ENCODE results near the gene ARHGAP26.

ARHGAP26 gene

DNA sequence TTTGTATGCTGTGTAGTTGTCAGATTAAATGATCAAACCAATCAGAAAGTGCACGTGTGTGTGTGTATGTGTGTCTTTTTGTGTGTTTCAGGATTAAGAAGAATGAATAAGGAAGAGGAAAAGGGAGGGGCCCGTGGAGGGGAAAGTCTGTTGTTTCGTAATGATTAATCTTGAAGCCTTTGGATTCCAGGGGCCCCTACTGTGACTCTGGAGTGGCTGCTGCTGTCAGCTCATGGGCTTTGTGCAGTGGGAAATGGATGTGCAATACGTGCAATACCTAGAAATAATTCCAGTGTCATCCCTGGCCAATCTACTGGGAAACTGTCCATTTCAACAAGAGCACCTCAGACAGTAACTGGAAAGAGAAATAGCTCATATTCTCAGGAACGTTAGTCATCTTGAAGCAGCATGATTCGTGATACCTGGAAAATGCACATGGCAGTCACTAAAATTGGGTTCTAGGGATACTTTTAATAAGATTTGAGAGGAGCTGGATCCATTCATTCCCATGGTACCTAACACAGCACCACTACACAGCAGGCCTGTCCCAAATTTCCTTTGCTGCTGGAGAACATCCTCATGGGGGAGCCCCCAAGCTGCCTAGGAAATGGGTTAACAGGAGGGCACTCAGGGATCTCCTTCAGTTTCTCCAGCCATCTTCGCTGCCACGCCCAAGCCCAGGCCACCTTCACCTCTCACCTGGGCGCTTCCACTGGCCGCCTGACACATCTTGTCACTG, 447.1 kb downstream of the ARHGAP26 start:
- no peak for DNase-seq

DNA sequence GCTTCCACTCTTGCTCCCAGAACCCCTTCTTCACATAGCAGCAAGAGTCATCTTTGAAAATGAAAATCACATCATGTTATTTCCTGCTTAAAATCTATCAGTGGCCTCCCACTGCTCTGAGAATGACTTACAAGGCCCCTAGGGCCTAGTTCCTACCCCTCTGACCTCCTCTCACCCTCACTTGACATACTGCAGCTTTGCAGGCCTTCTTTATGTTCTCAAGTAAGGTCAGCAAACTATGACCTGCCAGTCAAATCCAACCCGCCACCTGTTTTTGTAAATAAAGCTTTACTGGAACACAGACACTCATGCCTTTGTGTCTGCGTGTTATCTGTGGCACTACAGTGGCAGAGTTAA, 447.6 kb downstream of the ARHGAP26 start:
- no peak for DNase-seq

DNA sequence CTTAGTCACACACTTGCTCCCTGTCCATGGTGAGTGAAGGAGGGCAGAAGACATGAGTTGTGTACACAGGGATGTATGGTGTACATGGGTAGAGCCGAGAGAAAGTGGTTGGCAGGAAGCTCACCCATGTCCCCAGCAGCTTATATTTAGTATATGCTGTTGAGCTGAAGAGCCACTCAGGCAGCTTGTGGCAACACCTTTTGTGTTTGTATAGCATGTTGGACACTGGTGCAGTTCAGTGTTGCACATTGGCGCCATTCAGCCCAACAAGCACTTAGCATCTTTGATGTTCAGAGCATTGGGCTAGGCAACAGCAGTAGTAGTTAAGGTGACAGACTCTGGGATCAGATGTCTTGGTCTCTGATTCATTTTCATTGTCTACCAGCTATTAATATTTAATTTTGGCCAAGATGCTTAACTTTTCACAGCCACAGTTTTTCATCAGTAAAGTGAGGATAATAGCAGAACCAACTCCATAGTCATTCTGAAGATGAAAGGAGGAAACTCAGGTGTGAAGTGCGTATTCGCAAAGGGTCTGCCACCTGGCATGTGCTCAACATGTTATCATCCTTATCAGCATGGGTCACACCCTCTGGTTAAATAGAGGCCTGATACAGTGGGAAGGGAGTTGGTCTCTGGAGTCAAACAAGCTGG, 448.5 kb downstream of the ARHGAP26 start:
- DNase-seq = no peak

DNA sequence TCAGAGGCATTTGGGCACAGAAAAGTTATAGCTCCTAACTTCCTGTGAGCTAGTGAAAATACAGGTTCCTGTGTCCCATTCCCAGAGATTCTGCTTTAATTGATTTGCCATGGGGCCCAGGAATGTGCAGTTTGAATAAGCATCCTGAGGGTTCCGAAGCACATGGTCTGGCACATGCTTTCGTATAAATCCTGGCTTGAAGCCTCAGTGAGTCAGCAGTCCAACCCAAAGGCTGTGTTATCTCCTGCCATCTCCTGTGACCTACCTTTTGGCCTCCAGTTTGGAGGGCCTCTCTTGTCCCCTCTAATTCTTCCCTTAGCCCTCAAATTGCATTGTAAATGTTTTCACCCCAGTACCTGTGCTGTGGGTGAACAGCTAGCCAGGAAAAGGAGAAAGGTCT, 449.5 kb downstream of the ARHGAP26 start:
- no peak for DNase-seq

DNA sequence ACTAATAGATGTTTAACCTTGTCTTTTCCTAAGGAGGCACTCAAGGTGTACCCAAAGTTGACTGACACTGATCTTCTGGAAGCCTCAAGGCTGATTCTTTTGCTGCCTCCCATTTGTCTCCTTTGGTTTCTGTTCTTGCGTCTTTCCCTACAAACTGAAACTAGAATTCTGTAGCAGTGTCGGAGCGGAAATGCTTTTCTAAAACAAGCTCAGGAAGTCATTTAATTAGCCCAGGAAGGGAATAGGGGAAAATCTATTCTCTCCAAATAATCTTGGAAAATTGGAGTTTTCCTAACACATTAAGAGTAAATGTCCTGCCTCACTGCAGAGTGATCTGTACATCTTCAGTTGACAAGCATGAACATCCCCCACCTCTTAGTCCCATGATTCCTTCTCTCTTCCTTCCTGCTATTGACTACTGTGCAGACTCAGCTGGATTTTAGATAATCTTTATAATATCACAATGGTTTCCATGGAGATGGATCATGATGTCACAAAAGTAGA, 450.6 kb downstream of the ARHGAP26 start:
- DNase-seq = no peak

DNA sequence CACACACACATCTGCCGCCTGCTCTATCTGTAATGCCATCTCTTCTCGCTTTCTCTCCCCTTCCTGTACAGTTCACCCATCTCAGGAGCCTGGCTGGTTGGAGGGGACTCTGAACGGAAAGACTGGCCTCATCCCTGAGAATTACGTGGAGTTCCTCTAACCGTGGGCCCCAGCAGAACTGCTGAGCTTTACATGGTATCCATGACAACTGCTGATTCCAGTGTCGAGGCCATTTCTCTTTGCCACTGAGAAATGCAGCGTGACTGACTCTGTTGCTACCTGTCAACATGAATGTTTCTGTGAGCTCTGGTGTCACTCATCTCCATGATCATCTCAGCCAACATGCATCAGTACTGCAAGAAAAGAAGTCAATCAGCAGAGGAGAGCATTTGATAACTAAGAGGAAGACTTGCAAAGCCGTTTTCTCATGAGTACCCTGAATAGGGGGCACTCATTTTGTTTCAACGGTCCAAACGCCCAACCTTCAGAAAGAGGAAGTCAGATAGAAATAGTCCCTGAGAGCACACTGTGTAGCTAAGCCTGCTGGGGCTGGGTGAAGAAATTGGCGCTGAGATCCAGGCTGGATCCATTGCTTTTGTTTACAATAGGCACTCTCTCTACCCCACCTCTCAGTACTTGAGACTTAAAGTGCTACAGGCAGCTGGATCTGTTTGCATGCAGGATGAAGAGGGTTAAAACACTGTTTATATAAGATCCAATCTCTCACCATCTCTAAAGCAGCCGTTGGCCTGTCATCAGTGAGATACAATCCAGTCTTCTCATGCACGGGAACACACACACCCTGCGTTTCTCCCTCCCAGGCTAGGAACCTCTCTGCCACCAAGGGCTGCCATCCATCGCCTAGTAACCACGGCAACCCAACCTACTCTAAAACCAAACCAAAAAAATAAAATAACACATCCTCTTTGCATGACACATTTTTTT, 452.4 kb downstream of the ARHGAP26 start:
- peak in 1 of 2 experiments; percentile 42 for DNase-seq

DNA sequence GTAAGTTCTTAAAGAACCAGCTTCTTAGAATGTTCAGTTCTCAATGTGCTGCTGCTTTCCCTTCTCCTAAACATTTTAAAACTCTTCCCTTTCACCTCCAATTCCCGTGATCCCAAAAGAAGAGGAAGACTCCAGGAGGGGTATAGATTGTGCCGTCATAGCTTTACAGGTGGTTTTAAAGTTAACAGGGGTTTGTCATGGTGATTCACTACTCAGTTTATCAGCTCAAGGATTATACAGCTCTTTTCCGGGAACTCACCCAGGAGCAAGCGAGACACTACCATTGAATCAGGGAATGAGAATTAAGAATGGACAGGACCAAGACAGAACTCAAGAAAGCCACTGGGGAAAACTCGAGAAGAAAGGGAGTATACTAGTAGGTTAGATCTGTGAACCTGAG, 454.5 kb downstream of the ARHGAP26 start:
- no peak for DNase-seq

DNA sequence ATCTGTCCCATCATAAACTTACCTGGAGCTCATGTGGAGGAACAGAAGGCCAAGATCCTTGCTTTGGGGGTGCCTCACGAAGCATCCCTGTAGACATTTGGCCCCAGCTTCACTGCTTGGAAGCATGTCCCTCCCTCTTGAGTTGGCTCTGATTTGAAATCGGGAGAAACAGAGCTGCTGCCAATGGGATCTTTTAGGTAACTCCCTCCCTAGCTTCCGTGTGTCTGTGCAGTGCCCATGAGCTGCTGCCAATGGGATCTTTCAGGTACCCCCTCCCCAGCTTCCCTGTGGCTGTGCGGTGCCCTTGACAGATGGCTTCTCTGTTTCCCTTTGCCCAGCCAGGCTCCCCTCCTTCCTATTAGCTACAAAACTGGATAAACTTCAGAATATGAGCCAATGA, 455.3 kb downstream of the ARHGAP26 start:
- DNase-seq = no peak

DNA sequence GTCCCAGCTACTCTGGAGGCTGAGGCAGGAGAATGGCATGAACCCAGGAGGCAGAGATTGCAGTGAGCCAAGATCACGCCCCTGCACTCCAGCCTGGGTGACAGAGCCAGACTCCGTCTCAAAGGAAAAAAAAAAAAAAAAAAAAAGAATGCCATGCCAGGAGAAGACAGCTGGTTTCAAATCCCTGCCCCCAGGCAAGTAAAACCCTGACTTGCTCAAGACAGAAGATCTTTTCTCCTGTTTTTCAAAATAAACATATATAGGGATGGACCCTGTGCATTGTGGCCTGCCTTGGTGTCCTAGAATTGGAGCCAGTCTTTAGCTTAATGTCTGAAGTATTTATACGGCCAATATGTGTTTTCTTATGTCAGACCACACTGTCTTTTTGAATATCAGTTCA, 456.2 kb downstream of the ARHGAP26 start:
- DNase-seq = no peak

DNA sequence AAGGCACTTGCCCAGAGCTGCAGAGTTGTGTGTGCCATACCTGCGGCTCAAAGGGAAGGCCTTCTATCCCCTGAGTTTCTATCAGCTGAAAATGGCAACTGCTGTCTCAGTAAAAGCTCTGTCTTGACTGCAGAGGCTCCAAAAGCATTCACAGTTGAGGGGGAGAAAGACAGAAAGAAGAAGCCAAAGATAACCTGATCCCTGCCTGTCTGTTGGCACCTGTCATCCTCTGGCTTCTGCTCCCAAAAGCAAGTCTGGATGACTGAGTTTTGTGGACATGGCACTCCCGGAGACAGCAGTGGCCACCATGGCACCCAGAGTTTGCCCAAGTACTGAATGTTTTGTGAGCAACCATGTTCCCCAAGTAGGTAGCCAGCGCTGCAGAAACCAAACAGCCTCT, 456.7 kb downstream of the ARHGAP26 start:
- no peak for DNase-seq

DNA sequence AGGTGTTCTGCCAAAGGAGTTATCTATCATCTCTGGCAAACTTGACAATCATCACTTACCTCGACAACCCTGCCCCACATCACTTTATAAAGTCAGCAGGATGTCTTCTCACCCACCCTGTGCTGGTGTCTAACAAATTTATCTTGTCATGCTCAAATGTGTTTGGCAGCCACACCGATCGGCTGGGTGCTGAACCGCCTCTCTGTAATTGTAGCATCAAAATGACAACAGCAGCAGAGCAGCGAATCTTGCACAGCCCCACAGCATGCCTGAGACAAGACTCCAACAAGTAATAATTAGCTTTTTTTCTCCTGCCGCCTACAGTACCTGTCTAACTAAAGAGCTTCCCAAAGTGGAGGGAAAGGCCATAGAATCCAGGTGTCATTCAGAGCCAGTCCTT, 457.1 kb downstream of the ARHGAP26 start:
- DNase-seq = no peak

DNA sequence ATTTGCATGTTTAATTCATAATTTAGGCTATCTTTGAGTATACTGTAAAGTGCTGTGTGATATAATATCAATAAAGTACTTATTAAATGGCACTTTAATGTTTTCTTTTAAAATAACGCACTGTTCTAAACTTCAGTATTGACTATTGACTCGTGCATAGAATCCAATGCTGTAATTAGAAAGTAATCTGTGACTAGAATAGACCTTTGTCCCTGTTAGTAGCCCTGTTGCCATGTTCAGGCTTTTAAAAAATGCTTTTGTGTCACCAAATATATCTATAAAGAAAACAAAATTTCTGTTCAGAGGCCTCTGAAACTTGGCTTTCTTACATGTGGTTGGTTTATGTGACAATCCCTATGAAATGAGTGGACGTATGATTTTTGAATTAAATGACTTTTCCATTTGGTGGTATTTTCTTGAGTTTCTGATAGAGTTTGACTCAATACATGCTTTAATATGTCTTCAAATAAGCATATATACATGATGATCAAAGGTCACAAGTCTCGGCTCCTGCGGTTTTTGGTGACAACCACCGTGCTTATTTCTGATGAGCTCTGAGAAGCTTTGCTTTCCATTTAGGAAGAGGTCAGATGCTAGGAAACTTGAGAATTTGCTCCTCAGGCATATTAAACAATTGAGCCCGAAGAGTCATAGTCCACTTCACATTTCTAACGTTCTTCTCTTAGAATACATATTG, 458.6 kb downstream of the ARHGAP26 start:
- no peak for DNase-seq

DNA sequence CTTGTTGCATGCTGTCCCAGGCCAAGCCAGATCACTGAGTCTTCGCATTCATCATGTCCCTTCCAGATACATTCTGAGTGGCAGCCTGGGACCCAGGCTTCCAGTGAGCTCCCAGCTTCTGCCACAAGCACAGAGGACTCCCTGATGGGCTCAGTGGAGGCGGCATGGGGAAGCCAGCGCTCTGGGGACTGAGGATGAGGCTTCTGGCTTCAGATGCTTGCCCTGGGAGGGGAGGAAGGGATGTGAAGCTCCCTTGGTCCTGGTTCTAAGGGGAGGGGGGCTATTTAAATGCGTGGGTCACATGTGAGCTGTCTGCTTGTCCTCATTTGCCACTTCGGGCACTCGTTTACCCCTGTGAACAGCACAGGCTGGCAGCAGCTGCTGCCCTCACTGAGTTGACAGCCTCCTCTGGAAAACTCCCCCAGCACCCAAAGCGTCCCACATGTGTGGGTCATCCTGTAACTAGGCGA, 459.3 kb downstream of the ARHGAP26 start:
- no peak for DNase-seq

DNA sequence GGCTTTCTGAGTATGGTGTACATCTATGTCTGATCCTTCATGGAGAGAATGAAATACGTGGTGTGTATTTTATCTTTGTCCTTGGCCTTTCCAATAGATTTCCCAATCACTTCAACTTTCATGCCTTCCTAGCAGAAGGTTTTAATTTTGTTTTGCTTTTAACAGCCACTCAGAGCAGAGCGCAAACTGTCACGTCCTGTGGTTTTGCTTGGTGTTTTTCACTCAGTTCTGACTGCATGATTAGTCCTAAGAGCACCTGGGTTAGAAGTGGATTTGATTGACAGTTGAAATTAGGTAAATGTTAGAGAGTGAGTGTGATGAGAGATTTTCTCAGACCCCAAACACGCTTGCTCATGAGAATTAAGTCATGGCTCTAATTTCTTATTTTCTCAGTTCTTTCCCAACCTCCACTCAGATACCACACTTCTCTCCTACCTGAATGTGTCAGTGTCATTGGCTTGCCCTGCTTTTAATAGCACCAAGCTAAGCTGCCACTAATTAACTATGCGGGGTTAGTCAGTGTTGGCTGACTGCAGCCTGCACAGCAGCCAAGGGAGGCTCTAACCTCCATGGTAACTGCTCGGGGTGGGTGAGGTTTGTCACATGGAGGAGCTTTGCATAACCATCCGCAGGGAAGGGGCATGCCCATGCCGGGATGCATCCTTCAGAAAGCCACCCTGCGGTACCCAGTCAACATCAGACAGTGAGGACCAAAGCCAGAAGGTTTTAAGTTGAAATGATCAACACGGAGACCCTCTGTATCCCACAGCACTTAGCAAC, 459.9 kb downstream of the ARHGAP26 start:
- no peak for DNase-seq

DNA sequence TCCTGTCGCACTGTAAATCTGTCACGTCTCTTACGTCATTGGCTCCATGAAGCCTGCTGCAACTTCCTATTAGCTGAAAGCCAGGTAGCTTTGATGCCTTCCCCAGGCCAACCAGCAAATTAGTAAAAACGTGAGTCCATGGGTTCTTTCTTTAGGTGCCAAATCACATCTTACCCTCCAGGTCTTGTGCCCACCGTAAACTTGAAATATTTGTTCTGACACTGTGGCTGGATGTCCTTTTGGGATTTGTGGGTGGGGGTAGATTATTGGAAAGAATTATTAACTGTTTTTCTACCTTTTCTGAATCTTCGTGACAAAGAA, 460.5 kb downstream of the ARHGAP26 start:
- no peak for DNase-seq

DNA sequence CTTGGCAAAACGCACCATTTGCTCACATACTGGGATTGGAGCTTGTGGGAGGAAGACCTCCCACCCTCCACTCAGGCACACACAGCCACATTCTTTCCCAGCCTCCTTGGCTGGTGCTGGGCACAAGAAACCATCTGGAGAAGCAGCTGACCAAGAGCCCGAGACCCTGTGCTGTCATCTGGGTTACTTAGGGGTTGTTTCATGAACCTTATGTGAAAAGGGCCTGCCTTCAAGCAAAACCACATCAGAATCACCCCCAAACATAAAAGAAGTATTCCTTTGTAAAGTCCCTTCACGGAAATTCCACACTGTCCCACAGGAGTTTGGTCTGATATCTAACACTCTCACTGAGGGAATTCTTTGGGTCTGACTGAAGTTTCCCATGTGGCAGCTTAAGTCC, 461.2 kb downstream of the ARHGAP26 start:
- DNase-seq = no peak

DNA sequence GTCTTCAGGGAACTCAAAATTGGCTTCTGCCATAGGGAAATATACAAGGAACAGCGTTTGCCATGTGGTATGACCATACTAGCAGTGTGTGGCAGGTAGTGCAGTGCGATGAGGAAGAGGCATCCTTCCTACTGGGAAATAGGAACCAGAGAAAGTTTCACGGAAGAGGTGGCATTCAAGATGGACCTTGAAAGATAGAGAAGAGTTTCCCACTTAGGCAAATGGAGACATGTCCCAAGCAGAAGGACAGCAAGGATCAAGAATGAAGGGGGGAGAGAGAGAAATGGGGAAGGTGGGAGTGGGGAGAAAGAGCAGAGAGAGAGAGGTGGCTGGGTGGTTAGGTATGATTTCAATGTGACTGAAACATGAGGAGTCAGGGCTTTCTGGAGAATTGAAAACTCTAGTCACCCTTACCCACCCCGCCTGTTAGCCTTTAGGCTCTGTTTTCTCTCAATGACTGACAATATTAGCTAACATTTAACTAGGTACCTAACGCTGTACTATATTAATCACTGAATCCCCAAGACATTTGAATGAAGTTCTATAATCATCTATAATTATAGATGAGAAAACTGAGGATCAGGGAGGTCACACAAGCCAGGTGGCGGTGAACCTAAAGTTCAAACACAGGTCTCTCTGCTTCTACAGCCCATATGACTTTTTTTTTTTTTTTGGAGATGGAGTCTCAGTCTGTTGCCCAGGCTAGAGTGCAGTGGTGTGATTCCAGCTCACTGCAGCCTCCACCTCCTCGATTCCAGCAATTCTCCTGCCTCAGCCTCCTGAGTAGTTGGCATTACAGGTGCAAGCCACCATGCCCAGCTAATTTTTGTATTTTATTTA, 462.0 kb downstream of the ARHGAP26 start:
- no peak for DNase-seq

DNA sequence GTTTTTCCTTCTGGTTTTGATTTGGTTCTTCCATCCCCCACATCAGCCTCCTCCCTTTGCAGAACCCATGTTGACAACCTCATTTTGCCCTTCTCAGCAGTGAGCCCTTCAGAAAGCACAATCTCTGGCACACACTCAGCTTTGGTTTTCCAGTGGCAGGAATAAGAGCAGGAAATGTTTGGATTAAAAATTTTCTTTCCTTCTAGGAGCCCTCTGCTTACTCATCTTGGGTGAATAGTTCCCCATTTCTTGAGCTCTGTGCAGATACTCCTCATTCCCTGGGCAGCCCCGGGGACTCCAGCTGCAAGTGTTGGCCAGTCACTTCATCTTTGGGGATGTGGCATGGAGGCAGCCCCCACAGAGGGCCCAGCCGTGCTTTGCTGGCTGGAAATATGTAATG, 462.9 kb downstream of the ARHGAP26 start:
- no peak for DNase-seq

DNA sequence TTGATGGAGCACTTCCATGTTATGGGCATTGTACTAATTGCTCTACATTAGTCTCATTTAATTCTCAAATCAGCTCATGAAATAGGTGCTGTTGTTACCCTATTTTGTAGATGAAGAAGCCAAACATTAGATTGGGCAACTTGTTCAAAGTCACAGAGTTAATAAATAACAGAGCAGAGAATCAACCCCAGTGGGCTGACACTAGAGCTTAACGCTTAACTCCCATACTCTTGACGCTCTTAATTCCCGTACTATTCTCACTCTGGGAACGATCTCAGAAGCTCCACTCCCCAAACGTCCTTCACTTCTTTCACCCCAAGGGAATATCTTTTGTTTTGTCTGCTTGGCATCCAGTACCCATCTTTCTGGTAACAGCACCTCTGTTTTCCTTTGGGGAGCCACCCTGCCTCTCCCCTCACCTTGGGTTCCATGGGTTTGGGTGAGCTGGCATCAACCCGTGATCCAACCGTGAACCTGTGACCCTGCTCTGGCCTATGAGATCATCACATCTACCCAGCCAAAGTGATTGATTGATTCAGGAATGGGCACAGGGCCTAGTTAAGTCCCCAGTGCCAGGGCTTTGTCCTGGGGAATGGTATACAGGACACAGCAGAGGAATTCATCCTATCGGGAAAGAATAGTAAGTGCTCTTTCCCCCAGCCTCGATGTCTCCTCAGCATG, 464.1 kb downstream of the ARHGAP26 start:
- DNase-seq = no peak

DNA sequence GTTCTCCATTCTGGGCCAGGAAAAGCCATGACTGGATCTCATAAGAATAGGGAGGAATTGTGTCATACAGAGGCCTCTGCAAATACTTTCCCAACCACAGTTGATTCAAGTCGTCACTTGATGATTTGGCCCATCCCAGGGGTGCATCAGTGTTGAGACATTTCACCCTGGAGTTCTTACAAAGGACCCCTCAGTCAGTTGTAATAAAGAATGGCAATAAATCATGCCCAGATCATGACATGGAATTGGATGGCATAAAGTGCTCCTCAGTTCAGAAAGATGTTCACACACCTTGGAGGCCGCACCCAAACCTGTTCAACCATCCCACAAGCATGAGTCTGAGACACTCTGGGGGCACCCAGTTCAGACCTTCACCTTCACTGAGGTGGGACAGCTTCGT, 465.2 kb downstream of the ARHGAP26 start:
- DNase-seq = no peak

DNA sequence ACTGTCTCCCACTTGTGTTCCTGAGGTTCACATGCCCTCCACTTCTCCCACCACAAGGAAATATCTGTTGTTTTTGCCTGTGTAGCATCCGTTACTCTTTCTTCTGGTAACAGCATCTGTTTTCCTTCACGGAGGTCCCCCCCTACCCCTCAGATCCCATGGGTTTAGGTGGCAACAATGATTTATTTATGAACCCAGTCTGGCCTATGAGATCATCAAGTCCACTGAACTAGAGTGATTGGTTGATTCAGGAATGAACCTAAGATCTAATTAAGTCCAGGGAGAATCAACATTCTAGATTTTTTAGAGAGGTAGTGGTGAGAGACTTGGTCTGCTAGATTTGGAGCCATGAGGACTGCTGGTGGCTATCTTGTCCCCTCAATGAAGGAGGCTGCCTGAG, 466.5 kb downstream of the ARHGAP26 start:
- DNase-seq = no peak
